Endometrium (tissue), 2 donors: Measurements from ENCODE around the gene ANKS1A.

Experiments
- FAIRE-seq: peaks from 2 replicates; lab custom pipeline; 2012; peaks lifted over from hg19 to GRCh38; lab: Jason Lieb, UNC
- donor health status: control.
- donor health status: control.

ANKS1A gene

DNA sequence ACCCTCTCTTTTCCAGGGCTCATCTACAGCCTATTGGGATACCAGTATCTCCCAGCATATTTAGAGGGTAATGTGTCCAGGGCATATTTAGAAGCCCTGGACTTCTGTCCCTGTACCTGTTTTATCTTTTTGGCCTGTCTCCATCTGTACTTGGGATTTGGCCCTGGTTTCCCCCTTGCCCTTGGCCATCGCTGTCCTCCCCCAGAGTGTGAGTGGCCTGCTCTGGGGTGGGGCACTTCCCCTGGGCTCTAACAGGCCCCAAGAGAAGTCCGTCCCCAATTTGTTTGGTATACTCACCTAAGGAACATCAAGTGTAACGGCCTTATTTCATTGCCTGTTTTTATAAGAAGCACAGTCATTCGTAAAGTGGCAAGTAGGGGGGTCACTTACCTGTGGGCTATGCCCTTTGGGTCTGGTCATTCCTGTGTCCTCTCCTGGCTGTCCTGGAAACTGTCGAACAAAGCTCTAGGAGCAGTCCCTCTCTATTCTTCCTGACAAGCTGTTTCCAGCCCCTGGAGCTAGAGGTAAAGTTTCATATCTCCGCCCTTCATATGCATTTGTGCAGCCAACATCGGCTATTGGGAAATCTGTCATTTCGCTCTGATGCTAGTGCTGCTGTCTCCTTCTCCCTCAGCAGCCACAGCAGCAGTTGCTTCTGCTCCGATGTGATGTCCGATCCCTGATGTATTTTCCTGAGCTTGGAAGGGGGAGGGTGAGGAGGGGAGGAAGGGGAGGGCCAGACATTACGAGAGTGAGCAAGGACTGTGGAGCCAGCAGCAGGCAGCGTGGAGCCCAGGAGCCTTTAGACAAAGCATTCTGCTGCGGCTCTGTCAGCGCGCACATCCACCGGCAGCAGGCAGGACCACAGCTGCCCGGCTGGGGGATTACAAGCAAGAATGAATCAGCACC is 168.6 kb downstream of the ANKS1A start:
- FAIRE-seq: no peak

GRCh38 chr6:35058358-35058675 is 169.3 kb downstream of the ANKS1A start:
- no peak for FAIRE-seq

- FAIRE-seq: no peak
These were observed 169.9 kb downstream of the ANKS1A start for GRCh38 chr6:35058865-35059522.

GRCh38 chr6:35059596-35060345 is 170.7 kb downstream of the ANKS1A start:
- no peak for FAIRE-seq

DNA sequence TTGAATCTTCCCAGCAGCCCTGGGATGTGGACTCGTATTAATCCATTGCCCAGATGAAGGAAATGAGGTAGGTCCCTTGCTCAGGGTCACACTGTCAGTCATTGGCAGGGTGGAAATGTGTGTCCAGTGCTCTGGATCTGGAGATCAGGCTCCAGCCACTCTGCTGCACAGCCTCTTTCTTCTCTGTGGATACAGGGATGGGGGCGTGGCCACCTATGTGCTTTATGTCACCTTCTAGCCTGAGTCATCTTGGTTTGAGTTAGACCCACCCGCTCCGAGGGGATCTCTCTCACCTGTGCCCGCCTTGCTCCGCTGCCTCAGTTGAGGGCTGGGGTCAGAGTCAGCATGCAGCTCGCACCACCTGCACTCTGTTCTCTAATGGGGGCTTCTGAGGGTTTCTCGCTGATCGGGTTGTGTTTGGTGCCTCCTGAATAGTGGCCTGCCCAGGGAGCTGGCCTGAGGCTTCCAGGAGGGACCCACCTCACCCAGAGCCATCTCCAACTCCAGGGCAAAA is 172.1 kb downstream of the ANKS1A start:
- no peak for FAIRE-seq

DNA sequence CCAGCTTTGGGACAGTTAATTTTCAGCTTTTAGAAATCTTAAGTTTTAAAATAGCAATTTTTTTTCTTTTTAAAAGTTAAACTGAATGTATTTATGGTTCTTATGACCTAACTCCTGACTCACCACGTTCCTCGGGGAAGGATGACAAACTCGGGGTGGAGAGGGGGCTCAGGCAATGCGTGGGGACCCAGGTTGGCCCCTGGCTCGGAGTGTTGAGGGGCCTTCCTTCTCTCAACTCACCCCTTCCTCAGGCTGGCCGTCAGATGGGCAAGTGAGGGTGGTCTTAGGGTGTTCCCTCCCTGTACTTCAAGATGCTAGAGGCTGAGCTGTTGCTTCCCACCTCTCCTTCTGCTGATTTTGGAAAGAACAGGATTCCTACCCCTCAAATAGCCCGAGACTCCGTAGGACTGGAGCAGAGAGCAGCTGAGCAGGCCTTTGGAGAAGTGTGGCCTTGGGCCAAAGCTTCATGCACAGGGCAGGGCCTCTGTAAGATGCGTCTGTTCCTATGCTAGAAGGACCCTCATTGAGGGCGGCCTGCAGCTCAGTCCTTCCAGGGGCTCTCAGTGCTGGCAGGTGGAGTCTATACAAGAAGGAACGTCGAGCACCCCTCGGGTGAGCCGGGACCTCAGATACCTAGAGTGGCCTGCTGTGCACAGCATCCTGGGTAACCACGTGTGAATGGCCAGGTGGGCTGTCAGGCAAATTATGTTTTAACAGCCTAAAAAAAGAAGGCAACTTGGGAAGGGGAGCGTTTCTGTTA is 172.8 kb downstream of the ANKS1A start:
- FAIRE-seq: no peak

DNA sequence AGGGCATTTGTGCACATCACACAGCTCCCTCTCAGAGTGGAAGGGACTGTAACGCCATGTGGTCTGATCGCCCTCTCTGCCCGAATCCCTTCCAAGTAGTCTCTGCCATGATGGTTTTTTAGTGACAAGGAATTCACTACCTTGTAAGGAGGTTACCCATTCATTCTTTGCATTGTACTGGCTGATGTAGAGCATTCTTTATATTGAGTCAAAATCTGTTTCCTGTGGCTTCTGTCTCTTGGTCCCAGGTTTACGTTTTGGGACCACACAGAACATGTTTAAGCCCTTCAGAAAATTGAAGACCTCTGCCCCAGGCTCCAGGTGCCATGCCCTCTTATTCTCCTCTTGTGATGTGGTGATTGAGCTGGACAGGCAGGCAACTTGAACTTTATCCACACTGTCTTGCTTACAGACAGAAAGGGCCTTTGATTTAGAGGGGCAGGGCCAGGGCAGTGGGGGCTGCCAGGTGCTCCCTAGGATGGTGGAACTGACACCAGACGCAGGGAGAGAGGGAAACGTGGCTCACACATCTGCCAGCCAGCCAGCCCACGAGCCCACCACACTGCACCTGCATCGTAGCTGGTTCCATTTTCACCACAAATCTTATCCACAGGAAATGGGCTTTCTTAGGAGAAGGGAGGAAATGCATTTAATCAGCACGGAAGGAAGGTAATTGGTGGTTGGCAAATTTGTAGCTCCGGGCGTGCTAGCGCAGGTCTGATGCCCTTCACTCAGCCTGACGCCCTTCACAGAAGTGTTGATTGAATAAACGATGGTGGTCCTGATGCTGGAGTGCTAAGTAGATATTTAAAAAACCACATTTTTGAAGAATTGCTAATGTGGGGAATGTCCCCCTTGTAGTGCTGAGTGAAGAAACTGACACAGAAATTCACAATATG is 173.9 kb downstream of the ANKS1A start:
- FAIRE-seq: no peak

DNA sequence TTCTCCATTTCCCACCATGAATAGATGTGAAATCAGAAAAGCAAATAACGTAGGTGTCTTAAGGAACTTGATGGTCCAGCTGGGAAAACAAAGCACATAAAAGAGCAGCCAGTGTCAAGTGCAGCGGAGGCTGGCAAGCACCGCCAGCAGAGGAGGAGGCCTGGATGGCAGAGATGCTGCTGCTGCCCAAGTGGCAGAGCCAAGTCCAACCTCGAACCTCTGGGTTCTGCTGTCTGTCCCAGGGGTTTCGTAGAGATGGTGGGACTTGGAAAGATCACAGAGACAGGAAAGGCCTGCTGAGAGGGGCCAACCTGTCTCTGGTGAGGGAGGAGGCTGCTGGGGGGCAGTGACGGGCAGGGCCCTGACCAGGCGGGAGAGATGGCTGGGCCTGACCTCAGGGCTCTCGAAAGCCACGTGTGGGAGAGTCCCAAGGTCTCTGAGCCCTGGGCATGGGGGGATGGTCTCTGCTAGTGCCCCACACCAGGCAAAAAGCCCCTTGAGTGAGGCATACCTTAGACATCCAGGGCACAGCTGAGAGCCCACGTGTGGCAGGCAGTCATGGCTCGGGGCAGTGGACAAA is 174.7 kb downstream of the ANKS1A start:
- no peak for FAIRE-seq

DNA sequence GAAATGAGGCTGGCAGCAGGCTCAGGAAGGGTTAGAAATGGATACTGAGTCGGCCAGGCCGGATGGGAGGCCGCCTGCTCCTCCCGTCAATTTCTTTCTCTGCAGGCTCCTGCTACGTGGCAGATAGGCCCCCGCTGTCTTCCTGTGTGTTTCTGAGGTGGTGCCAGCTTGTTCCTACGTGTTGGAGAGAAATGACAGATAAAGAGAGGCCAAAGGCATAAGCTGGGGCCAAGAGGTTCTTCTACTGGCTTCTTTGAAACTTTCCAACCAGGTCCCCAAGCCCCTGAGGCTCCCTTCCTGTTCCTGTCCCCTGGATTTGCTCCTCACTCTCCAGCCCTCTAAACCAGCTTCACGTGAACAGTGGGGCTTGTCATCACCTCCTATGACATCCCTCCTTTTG is 175.2 kb downstream of the ANKS1A start:
- FAIRE-seq: no peak

DNA sequence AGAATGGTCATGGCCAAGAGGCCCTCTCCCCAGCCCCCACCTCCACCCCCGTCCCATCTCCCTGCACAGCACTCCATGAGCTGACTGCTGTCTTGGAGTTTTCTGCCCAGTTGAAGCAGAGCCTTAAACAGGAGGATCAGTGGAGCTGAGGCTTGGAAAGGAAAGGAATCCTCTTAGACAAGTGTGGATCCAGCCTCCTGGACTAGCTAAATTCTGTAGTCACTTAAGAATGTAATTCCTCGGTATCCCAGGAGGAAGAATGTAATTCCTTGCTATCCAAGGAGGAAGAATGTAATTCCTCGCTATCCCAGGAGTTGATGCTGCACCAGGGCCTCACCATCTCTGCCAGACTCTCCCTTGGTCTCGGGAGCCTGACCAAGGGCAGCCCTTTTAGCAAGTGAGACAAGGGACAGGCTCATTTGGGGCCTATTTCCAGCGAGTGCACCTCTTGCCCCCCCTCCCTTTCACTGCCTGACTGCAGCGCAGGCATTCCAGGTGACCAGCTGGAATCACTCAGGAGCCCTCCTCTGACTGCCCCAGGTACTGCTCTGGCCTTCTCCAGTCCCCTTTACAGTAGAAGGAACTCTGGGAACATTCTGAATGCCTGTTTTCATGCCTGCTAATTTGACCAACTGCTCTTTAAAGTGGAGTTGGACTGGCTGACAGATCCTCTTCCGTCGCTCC is 175.8 kb downstream of the ANKS1A start:
- no peak for FAIRE-seq

DNA sequence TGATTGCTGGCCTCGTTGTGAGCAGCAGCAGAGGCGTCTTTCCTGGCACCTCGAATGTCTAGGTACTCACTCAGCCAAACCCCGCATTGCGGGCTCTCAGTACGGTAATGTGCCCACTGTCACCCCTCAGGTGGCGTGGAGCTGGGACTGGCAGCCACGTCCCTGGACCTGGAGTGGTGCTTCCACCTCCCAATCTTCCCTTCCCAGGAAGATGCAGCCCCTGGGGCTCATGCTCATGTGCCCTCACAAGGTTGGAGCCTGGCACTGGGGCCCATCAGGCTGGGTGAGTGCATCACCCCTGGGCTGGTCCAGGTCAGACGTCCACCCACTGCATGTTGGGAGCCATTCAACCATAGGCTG is 176.4 kb downstream of the ANKS1A start:
- FAIRE-seq: no peak

DNA sequence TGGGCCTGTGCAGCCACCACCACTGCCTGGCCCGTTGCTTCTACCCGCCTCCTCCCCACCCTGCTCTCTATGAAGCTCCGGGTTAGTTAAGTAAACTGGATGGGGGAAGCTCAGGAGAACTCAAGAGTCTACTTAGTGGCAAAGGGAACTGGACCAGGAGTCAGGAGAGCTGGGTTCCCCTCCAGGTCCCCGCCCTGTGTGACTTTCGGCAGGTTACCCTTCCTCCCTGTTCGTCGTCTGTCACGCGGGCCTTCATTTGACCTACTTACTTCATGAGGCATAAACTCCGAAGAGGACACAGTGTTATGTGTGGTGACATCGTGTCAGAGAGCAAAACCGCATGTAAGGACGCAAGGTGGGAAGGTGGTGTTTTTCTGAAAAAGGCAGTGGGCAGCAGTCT is 176.8 kb downstream of the ANKS1A start:
- no peak for FAIRE-seq

- no peak for FAIRE-seq
These were observed 178.2 kb downstream of the ANKS1A start for GRCh38 chr6:35067234-35067633.

GRCh38 chr6:35068206-35068605 is 179.2 kb downstream of the ANKS1A start:
- FAIRE-seq: no peak

- FAIRE-seq: no peak
These were observed 179.6 kb downstream of the ANKS1A start for GRCh38 chr6:35068644-35069043.

GRCh38 chr6:35069262-35069661 is 180.2 kb downstream of the ANKS1A start:
- FAIRE-seq: no peak

DNA sequence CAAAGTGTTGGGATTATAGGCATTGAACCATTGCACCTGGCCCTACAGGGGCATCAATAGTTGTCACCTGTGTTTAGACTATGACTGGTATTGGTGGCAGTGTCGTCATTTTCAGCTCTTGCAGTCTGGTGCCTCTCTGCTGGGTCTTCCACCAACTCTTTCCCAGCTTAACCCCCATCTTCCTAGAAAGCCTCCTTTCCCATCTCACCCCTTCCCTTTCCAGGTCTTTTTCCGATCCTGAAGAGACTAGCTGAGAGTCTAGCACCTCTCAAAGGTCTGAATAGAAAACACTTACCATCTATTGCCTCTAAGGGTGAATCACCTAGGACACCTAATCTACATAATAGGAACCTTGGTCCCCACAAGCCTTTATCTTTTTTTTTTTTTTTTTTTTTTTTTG is 181.1 kb downstream of the ANKS1A start:
- FAIRE-seq: no peak

- no peak for FAIRE-seq
These were observed 182.4 kb downstream of the ANKS1A start for GRCh38 chr6:35071347-35071994.

GRCh38 chr6:35072051-35072697 is 183.1 kb downstream of the ANKS1A start:
- no peak for FAIRE-seq
